Anterior cingulate cortex (tissue), 58 donors: ENCODE data around the gene SMS.

Experiments
- DNase-seq, 58 donors: peaks; one replicate each; lab custom pipeline; 2025; lab: John Stamatoyannopoulos, UW

The SMS gene

GRCh38 chrX:21940356-21940829 is at the start of gene SMS:
Gene SMS, plus strand, starts transcription at chrX:21940709. Its CDS starts 116 bp downstream, at chrX:21940825.
- peak in 56 of 58 donors; percentile 1 to 67 (median 34) for DNase-seq

GRCh38 chrX:21905313-21905712 is 35.2 kb upstream of the SMS start:
- DNase-seq = peak in 2 of 58 donors; percentile 0 to 1

DNA sequence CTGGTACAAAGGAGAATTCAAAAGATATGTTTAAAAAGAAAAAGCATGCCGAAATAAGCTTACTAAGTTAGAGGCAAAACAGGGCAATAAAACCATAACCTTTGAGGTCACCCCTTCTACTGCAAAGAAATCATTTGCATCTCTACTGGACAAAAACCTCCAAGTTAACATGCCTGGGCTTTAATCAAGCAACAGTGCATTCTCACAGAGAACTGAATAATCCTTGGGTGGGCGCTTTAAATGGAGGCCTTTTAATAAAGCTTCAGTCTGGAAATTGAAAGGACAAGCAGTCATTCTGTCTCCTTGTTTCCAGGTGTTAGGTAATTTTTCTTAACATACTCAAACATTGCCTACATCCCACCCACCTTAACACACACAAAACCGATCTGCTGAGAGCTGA is 34.6 kb upstream of the SMS start:
- no peak for DNase-seq

- peak in 1 of 58 donors; percentile 6 for DNase-seq
These were observed 33.2 kb upstream of the SMS start for GRCh38 chrX:21907260-21907659.

DNA sequence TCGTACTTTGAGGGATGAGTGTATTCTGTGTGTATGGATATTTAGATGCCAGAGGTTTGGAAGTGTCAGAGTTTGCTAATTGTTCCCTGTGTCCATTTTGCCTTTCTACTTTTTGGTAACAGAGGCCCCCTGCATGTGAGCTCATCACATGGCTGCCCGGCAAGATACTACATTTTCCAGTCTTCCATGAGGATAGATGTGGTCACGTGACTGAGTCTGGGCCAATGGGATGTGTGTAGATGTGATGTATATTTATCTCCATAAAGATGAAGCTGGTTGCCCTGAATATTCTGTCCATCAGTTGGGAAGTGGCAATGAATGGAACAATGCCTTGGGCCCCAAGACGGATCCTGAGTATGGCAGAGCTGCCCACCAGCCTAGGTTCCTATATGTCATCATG is 29.0 kb upstream of the SMS start:
- DNase-seq = no peak

DNA sequence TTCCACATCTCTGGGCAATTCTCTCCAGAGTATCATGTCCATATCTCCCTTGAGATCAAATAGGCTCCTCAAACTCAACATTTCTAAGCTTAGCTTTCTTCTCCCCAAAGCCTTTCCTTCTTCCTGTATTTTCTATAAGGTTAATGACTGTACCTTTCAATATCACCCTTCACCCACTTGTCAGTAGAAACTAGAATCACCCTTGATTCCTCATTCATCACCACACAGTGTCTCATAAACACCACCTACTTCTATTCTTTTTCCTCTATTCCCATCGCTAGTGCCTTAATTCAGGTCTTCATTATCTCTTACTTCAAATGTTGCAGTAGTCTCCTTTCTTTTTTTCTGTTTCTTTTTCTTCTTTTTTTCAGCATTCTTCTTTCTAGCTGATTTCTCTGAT is 28.3 kb upstream of the SMS start:
- DNase-seq = no peak

- no peak for DNase-seq
These were observed 27.5 kb upstream of the SMS start for GRCh38 chrX:21912989-21913388.

- DNase-seq = no peak
These were observed 14.4 kb upstream of the SMS start for GRCh38 chrX:21926116-21926515.

DNA sequence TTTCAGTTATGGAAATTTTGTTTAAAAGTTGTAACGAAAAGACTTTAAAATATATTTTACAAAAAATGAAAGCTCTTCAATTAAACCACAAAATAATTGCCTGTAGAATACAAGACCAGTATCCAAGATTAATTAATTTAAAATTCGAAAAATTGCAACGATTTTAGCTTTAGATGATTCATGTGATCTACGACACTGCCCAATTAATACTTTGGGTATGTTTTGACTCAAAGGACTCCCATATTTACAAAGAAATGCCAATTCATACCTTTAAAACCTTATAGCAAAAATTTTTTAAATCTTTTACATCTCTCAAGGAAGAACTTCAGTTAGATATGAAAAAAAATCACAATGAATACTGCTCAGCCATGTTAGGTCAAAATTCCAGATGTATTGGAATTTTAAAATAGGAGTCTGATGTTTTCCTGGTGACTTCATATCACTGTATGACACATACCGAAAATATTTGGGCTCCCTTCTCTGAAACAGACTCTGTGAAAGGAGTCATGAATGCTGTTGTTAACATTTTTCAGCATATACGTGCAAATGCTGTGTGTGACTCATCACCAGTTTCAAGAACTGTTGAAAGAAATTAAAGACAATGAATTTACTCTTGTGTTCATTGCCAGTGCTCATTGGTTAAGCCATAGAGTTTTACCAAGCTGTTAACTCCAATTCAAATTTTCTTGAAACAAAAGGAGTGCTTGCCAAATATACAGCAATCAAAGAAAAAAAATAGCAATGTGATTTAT is 13.8 kb upstream of the SMS start:
- peak in 1 of 58 donors; percentile 0 for DNase-seq

- DNase-seq = no peak
These were observed 11.3 kb upstream of the SMS start for GRCh38 chrX:21929209-21929608.

DNA sequence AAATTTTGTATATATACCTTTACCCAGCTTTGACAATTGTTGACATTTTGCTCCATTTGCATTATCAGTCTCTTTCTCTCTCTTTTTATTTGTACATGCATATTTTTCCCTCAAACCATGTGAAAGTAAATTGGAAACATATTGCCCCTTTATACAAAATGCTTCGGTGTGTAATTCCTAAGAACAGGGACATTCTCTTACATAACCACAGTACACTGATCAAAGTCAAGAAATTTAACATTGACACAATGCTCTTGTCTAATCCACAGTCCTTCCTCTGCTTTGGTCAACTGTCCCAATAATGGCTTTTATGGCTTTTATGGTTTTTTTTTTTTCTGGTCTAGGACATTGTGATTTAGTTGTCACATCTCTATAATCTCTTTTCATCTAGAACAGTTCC is 9.5 kb upstream of the SMS start:
- DNase-seq = no peak

- DNase-seq = peak in 1 of 58 donors; percentile 3
These were observed 8.1 kb upstream of the SMS start for GRCh38 chrX:21932292-21933002.

DNA sequence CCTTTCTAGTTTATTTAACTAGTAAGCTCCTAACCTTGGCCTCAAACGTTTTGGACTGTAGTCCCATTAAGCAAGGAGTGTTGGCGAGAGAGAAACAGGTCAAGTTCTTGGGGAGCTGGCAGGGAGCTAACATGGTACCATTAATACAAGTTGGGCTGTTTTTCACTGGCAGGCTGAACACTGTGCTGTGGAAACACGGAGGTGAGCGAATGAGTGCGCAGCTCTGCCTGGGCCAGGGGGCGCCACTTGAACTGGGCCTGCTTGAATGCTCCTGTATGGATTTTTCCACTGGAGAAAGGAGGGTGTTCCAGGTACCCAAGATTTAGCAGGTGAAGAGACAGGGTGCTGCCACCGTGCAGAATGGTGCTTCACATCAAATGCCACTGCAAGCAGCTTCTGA is 7.4 kb upstream of the SMS start:
- no peak for DNase-seq

DNA sequence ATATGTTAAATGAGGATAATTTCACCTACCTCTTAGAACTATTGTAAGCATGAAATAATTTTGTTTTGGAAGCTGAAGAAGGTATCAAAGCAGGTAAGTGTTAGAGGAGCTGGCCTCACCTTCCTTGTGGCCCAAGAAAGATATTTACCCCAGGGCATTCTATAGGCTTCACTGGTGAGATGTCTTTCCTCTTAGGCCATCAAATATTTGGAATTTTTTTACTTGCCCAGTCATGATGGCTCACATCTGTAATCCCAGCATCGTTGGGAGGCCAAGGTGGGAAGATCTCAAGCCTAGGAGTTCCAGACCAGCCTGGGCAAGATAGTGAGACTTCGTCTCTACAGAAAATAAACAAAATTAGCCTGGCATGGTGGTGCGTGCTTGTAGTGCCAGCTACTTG is 6.1 kb upstream of the SMS start:
- DNase-seq = no peak

GRCh38 chrX:21939906-21940305 is 603 bp upstream of the SMS start:
- no peak for DNase-seq

DNA sequence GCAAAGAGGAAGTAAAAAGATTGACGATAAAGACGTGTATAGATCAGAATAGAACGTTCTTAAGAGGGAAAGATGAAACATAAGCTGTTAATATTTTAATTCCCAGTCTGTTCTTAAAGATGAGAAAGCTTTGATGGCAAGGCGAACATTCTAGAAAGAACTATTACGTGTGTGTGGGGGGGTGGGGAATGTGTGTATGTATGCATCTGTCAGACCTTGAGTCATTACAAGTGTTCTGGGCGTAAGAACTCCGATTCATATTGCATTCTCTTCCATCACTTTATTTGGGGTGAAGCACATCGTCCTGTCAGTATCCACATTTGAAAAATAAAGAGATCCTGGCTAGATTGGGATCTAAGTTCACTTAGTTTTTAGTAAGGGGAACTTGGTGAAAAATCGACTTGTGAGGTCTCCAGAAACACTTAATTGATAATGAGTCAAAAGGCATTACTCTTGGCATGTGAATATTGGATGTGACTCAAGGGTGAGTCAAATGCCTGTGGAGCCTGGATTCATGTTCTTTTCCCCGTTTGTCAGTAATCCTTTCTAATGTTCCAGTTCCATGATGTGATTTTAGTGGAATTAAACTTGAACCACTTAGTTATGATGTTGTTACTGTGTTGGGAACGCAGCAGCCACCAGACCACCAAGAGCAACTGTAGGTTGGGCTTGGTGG is 3.1 kb downstream of the SMS start:
- no peak for DNase-seq

GRCh38 chrX:21944136-21944615 is 3.7 kb downstream of the SMS start:
- DNase-seq = no peak

GRCh38 chrX:21946925-21947641 is 6.6 kb downstream of the SMS start:
- DNase-seq = no peak

- no peak for DNase-seq
These were observed 7.2 kb downstream of the SMS start for GRCh38 chrX:21947671-21948070.

GRCh38 chrX:21948897-21949578 is 8.5 kb downstream of the SMS start:
- DNase-seq = no peak
